Stimulated activated CD4-positive, alpha-beta T cell treated with anti-CD3 and anti-CD28 coated beads, Interleukin-15, amount 100 ng/mL, for 24 hours (primary cell): Measurements from ENCODE around the gene FOXC2.

Experiments
- DNase-seq: peaks from one replicate; pipeline ENCODE4 v3.0.0-alpha.2; 2020

FOXC2 gene

DNA sequence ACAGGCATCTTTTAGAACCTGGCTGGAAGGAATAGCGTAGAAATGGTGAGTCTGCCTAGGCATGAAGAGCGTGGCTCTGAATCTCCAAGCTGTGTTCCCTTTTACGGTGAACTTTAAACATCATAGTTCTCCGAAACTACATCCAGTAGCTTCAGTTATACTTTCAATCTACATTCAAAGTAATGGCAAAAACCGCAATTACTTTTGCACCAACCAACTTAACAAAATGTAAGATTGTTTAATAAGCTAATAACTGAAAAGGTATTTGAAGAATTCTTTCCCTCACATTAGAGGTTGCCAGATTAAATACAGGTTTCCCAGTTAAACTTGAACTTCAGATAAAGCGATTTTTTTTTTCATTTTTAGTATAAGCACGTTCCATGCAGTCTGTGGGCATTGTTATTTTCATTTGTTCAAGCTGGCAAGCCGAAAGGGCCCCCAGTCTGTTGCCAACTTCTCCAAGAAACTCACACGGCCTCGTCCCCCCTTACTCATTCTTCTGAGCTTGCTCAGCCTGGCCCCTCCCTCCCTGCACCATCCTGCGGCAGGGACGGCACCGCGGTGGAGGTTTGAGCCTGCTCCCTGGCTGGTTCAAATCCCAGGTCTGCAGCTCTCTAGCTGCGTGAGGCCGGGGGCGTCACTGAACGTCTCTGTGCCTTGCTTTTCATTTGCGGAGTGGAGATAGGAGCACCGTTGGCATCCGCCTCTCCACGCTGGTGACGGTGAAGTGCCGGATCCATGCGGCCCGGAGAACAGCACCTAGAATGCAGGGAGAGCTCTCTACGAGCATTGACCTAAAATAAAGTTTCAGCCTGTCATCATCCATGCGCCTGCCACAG lies 8.1 kb upstream of the FOXC2 start:
- no peak for DNase-seq

GRCh38 chr16:86559802-86560305 lies 6.8 kb upstream of the FOXC2 start:
- DNase-seq: no peak

- no peak for DNase-seq
Measured at GRCh38 chr16:86562356-86562755, 4.3 kb upstream of the FOXC2 start.

DNA sequence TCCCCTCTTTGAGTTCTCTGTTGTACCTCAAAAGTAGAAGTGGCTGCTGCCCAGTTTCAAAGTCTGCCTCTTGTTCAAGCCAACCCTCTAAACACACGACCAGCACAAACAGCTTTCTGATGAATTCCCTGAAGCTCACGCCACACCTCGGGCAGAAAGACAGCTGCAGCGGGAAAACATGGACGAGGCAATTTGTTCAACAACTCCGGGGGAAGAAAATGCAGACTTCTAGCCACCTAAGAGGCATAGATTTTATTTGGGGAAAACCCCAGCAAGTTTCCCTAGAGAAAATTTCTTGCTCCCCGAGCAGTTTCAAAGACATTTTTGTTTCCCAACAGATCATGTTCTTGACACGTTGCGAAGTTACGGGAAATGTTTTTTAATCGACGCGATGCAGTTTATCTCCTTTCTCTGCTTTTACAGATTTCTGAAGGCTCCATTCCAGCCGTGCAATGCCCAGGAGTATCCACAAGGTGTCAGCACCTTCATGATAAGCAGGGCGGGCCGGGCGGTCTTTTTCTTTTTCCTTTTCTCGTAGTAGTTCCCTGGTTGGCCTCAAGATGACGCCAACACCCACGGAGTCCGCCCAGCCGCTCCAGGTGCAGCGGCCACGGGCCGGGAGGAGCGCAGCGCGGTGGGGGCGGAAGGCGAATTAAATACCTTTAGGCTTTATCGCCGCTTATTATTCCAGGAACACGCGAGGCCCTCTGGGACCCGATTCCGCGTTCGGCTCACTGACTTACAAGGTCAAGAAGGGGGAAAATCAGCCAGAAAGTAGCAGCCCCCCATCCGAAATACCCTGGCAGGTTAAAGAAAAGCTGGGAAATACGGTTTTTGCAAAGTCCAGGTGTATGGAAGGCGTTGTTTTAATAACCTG lies 2.9 kb upstream of the FOXC2 start:
- peak; percentile 90 for DNase-seq

DNA sequence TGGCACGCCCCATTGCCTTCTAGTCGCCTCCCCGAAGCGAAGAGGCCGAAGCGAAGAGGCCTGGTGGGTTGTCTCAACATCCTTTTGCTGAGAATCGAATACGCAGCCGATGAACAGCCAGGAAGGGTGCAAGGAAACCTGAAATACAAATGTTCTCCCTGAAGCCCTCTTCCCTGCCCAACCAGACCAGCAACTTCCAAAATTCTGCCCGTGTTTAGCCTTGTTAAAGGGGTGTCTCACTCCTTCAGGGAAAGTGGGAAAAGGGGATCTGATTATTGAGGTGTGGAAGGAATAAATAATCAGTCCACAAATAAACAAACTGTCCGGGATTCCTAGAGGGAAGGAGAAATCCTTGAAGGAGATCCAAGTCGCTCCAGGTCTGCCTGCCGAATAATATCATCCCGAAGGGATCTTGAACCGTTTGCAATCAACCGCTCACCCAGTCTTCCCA lies 1.4 kb upstream of the FOXC2 start:
- DNase-seq: no peak

DNA sequence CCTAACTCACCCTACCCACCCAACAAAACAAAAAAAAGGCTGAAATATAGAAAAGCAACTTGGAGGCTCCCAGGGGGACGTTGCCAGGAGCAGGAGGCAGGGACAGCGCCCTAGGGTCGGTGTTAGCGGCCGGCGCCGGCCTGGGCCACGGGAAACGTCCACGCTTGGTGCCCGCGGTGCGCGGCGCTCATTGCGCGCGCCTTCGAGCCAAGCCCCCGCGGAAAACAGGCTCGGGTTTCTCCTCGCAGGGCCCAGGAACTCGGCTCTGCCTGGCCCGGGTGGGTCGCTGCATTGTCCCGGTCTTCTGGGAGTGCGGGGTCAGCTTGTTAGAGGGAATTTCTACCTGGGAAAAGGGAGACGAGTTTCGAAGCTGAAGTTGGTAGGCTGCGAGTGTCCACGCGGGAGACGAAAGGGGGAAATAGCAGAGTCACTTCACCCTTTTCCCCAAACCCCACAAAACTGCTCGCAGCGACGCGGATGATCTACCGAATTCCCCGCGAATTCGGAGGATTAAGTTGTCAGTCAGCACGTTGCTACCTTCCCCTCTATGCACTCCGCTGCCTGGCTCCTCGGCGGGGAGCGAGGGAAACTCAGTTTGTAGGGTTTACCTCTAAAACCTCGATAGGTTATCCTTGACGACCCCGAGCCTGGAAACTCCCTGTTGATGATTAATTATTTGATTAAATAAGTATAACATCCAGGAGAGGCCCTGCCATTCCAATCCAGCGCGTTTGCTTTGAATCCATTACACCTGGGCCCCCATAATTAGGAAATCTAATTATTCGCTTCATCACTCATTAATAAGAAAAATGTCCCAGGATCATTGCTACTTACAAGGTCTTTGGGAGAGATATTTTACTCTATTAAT lies 751 bp upstream of the FOXC2 start:
- DNase-seq: no peak

- peak; percentile 17 for DNase-seq
Measured at GRCh38 chr16:86566966-86567700, 504 bp downstream of the FOXC2 start.

DNA sequence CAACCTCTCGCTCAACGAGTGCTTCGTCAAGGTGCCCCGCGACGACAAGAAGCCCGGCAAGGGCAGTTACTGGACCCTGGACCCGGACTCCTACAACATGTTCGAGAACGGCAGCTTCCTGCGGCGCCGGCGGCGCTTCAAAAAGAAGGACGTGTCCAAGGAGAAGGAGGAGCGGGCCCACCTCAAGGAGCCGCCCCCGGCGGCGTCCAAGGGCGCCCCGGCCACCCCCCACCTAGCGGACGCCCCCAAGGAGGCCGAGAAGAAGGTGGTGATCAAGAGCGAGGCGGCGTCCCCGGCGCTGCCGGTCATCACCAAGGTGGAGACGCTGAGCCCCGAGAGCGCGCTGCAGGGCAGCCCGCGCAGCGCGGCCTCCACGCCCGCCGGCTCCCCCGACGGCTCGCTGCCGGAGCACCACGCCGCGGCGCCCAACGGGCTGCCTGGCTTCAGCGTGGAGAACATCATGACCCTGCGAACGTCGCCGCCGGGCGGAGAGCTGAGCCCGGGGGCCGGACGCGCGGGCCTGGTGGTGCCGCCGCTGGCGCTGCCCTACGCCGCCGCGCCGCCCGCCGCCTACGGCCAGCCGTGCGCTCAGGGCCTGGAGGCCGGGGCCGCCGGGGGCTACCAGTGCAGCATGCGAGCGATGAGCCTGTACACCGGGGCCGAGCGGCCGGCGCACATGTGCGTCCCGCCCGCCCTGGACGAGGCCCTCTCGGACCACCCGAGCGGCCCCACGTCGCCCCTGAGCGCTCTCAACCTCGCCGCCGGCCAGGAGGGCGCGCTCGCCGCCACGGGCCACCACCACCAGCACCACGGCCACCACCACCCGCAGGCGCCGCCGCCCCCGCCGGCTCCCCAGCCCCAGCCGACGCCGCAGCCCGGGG lies 1.3 kb downstream of the FOXC2 start:
- DNase-seq: no peak

- DNase-seq: no peak
Measured at GRCh38 chr16:86568677-86569623, 2.3 kb downstream of the FOXC2 start.

- no peak for DNase-seq
Measured at GRCh38 chr16:86569701-86570447, 3.2 kb downstream of the FOXC2 start.

- no peak for DNase-seq
Measured at GRCh38 chr16:86570558-86571529, 4.2 kb downstream of the FOXC2 start.

- no peak for DNase-seq
Measured at GRCh38 chr16:86571530-86571915, 4.9 kb downstream of the FOXC2 start.

DNA sequence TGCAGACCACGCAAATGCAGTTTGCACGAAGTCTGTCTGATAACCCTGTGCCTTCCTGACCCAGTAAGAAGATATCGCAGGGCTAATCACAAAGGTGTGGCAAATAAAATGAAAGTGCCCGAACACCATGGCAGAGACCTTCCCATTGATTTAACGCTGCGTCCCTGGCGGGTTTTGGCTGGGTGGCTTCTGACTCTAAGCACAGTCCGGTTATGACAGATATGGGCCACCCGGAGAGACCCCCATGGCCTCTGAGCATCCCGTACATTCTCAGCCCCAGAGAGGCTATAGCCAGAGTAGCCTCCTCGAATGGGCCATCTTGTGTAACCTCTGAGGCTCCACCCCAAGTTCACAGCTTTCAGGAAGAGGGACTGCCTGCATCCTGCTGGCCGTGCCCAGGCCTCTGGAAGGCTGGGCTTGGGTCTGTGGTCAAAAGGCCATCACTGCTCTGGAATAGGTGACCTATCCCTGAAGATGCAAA lies 5.5 kb downstream of the FOXC2 start:
- no peak for DNase-seq

DNA sequence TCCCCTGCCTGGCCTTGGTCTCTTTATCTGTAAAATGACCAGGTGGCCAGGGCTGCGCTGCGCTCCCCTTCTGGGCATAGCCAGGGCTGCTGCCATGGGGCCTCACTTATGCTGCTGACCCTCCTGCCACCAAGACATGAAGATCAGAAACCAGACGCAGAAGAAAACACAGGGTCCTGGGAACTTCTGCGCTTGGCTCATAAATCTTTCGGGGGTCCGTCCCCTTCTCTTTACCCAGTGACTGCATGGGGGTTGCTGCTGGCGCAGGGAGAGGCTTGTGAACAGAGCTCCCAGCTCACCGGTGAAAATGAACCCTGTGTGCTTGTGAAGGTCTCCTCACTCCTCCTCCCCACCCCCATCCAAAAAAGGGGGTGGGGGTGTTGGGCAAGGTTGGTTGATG lies 6.0 kb downstream of the FOXC2 start:
- no peak for DNase-seq

GRCh38 chr16:86573215-86573614 lies 6.6 kb downstream of the FOXC2 start:
- no peak for DNase-seq

DNA sequence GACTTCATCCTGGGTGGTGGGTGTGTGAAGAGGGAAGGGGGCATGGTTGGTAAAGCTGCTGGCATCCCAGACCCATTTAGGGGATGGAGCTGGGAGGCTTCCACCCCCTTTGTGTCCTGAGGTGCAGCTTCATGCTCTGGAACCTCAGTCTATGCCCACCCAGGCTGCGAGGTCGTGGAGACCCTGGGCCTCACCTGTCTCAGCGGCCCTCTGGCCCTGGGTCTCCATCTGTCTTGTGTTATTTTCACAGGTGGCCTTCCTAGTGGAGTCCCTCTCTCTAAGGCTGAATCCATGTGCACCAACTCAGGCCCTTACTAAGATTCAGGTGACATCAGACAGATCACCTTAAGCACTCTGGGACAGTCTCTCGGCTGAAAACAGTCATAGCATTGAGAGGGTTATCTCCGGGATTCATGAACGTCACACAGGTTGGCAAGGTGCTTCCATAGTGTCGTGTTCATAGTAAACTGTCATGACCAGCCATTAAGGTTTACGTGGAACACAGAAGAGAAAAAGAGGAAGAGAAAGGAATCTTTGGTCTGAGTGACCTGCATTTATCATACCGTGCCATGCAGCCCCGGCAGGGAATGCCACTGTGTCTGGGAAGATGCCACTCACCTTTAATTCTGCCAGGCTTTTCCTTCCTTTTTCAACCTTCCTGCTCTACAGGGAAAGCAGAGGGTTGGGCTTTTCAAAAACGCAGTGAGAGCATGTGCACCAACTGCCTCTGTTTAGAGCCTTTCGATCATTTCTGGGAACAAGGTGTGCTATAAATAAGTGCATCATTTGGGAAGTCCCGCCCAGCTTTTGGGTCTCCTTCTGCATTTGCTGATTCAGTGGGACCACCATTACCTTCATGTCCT lies 7.2 kb downstream of the FOXC2 start:
- no peak for DNase-seq

- DNase-seq: no peak
Measured at GRCh38 chr16:86574646-86575045, 8.0 kb downstream of the FOXC2 start.
